Parathyroid adenoma (tissue), 2 donors: ENCODE data around the gene PLEKHM3.

Experiments used
- H2AFZ ChIP-seq: fragments of 300-600 bp; sonication (generic); one replicate; pipeline ENCODE4 v1.7.0; 2017; ENCODE audit warnings: antibody characterized with exemption, mild to moderate bottlenecking
- H3K27ac ChIP-seq: fragments of 300-600 bp; sonication (generic); one replicate; pipeline ENCODE4 v1.7.0; 2017
- H3K27me3 ChIP-seq: fragments of 300-600 bp; sonication (generic); one replicate; pipeline ENCODE4 v1.7.0; 2017; ENCODE audit warnings: low read length; ENCODE audit not compliant: control insufficient read depth, insufficient read depth
- H3K36me3 ChIP-seq: fragments of 300-600 bp; sonication (generic); one replicate; pipeline ENCODE4 v1.7.0; 2017; ENCODE audit warnings: low read length; ENCODE audit not compliant: control insufficient read depth, insufficient read depth
- H3K4me1 ChIP-seq: fragments of 300-600 bp; sonication (generic); one replicate; pipeline ENCODE4 v1.7.0; 2017; ENCODE audit warnings: control low read depth
- H3K4me2 ChIP-seq: fragments of 300-600 bp; sonication (generic); one replicate; pipeline ENCODE4 v1.7.0; 2017; ENCODE audit warnings: low read length
- H3K4me3 ChIP-seq: fragments of 300-600 bp; sonication (generic); one replicate; pipeline ENCODE4 v1.7.0; 2017; ENCODE audit warnings: low read depth, low read length
- H3K79me2 ChIP-seq: fragments of 300-600 bp; sonication (generic); one replicate; pipeline ENCODE4 v1.7.0; 2017; ENCODE audit warnings: control low read depth
- H3K9ac ChIP-seq: fragments of 300-600 bp; sonication (generic); one replicate; pipeline ENCODE4 v1.7.0; 2017; ENCODE audit warnings: mild to moderate bottlenecking
- H3K9me3 ChIP-seq: fragments of 300-600 bp; sonication (generic); one replicate; pipeline ENCODE4 v1.7.0; 2017; ENCODE audit warnings: low read length; ENCODE audit not compliant: control insufficient read depth
- CTCF ChIP-seq: fragments of 300-600 bp; sonication (generic); IDR thresholded peaks from one replicate; pipeline ENCODE4 v1.7.0; 2017; ENCODE audit warnings: antibody characterized with exemption, mild to moderate bottlenecking
- donor health status: primary hyperparathyroidism.

Gene PLEKHM3

GRCh38 chr2:208046686-208047085 is 21.4 kb upstream of the PLEKHM3 start:
- Histone ChIP-seq H3K27ac (no peak overlapping the region), H3K4me2 (no peak overlapping the region), H3K36me3 (no peaks in the 10 kb centered on the region), H3K4me3 (no peak overlapping the region), H3K79me2 (no peaks in the 10 kb centered on the region), H3K27me3 (no peaks in the 10 kb centered on the region), H3K9ac (no peak overlapping the region), H3K4me1 (no peaks in the 10 kb centered on the region), H3K9me3 (no peaks in the 10 kb centered on the region), H2AFZ (no peak overlapping the region)
- TF ChIP-seq CTCF: no peak

GRCh38 chr2:208042450-208042849 is 17.1 kb upstream of the PLEKHM3 start:
- Histone ChIP-seq H3K27me3 (no peaks in the 10 kb centered on the region), H3K4me3 (no peak overlapping the region), H3K4me2 (no peak overlapping the region), H3K9ac (no peak overlapping the region), H3K4me1 (no peaks in the 10 kb centered on the region), H3K79me2 (no peaks in the 10 kb centered on the region), H3K36me3 (no peaks in the 10 kb centered on the region), H3K9me3 (no peaks in the 10 kb centered on the region), H2AFZ (no peak overlapping the region), H3K27ac (no peak overlapping the region)
- no peak for TF ChIP-seq CTCF

- H3K4me3 ChIP-seq: no peak overlapping the region
- no peaks in the 10 kb centered on the region for H3K79me2 ChIP-seq
- H3K27ac ChIP-seq: no peak overlapping the region
- no peaks in the 10 kb centered on the region for H3K36me3 ChIP-seq
- H3K4me1 ChIP-seq: no peaks in the 10 kb centered on the region
- H3K9me3 ChIP-seq: no peaks in the 10 kb centered on the region
- no peak overlapping the region for H3K4me2 ChIP-seq
- no peaks in the 10 kb centered on the region for H3K27me3 ChIP-seq
- no peak overlapping the region for H2AFZ ChIP-seq
- no peak for TF ChIP-seq CTCF
- no peak overlapping the region for H3K9ac ChIP-seq
These were observed 16.7 kb upstream of the PLEKHM3 start for GRCh38 chr2:208042041-208042440.

GRCh38 chr2:208040199-208041171 is 15.2 kb upstream of the PLEKHM3 start:
- Histone ChIP-seq H3K79me2 (no peaks in the 10 kb centered on the region), H2AFZ (peak overlapping the region; percentile 8), H3K36me3 (no peaks in the 10 kb centered on the region), H3K4me1 (no peaks in the 10 kb centered on the region), H3K27me3 (no peaks in the 10 kb centered on the region), H3K27ac (no peak overlapping the region), H3K9me3 (no peaks in the 10 kb centered on the region), H3K4me3 (no peak overlapping the region), H3K4me2 (no peak overlapping the region), H3K9ac (no peak overlapping the region)
- peak; percentile 69 for TF ChIP-seq CTCF
